Measurements from ENCODE around the gene MINDY1.

MINDY1 gene

GRCh38 chr1:151009206-151009587, 2.5 kb upstream of the MINDY1 start:
- WGBS, 2 donors (ENCODE audit: extremely low coverage in 2 of 2, insufficient read length in 2 of 2, insufficient replicate concordance in 1 of 2): no CpG with 5 or more reads among the region's 3 CpGs
- Histone ChIP-seq H3K4ac (ENCODE audit: low read length) (no peak overlapping the region), H3K27me3 (ENCODE audit: control insufficient read depth in 3 of 3, insufficient read depth in 3 of 3, low read depth in 1 of 3, low read length in 3 of 3) (no peaks in the 10 kb centered on the region), H3K4me2 (ENCODE audit: insufficient read depth, low read length, poor library complexity, severe bottlenecking) (peak overlapping the region; percentile 77), H3K9ac (ENCODE audit: low read depth, low read length, poor library complexity) (no peak overlapping the region), H2BK12ac (ENCODE audit: low read length) (no peak overlapping the region), H4K91ac (ENCODE audit: low read depth, low read length, poor library complexity) (no peak overlapping the region), H2BK120ac (ENCODE audit: low read depth, low read length) (no peak overlapping the region), H2BK15ac (ENCODE audit: low read length) (no peak overlapping the region), H3K23ac (ENCODE audit: low read depth, low read length, poor library complexity) (no peak overlapping the region), H3K36me3 (replicated peaks in 1 of 2; ENCODE audit: control insufficient read depth in 2 of 2, insufficient read depth in 2 of 2, low read length in 2 of 2) (no peaks in the 10 kb centered on the region), H3K27ac (replicated peaks; ENCODE audit: low read length) (no peak overlapping the region), H2BK5ac (ENCODE audit: low read length) (no peak overlapping the region), H3K14ac (ENCODE audit: low read length) (no peak overlapping the region), H2AFZ (ENCODE audit: low read length) (peak overlapping the region; percentile 92), H3K4me1 (ENCODE audit: control insufficient read depth in 2 of 2, insufficient read depth in 1 of 2, low read depth in 1 of 2, low read length in 2 of 2) (peaks cover 12 to 16% of the 10 kb centered on the region in 2 donors), H2AK5ac (ENCODE audit: low read depth, low read length) (no peak overlapping the region), H3K18ac (ENCODE audit: low read length) (no peak overlapping the region), H3K4me3 (ENCODE audit: low read length in 2 of 2) (peak overlapping the region; percentile 84 to 90), H4K8ac (ENCODE audit: low read depth, low read length) (no peak overlapping the region), H3K79me1 (ENCODE audit: low read depth, low read length) (peaks cover 4% of the 10 kb centered on the region), H3K9me3 (replicated peaks in 1 of 2; ENCODE audit: control insufficient read depth in 2 of 2, insufficient read depth in 1 of 2, low read depth in 1 of 2, low read length in 2 of 2) (no peaks in the 10 kb centered on the region)
- no peak for DNase-seq (ENCODE audit: low spot score)

GRCh38 chr1:151008244-151009205, 1.8 kb upstream of the MINDY1 start, which contains the start of gene PRUNE1:
PRUNE1 (plus strand) TSS chr1:151008449; CDS start chr1:151008633, 184 bp downstream.
- peak; percentile 92 for DNase-seq (ENCODE audit: low spot score)
- H2BK12ac ChIP-seq (ENCODE audit: low read length): no peak within 1 kb of the TSS
- peak within 1 kb of the TSS; percentile 5 for H3K23ac ChIP-seq (ENCODE audit: low read depth, low read length, poor library complexity)
- no peaks in the 10 kb centered on the region for H3K27me3 ChIP-seq (ENCODE audit: control insufficient read depth in 3 of 3, insufficient read depth in 3 of 3, low read depth in 1 of 3, low read length in 3 of 3)
- H4K8ac ChIP-seq (ENCODE audit: low read depth, low read length): no peak within 1 kb of the TSS
- no peaks in the 10 kb centered on the region for H3K36me3 ChIP-seq (replicated peaks in 1 of 2; ENCODE audit: control insufficient read depth in 2 of 2, insufficient read depth in 2 of 2, low read length in 2 of 2)
- H3K9me3 ChIP-seq (replicated peaks in 1 of 2; ENCODE audit: control insufficient read depth in 2 of 2, insufficient read depth in 1 of 2, low read depth in 1 of 2, low read length in 2 of 2): no peaks in the 10 kb centered on the region
- WGBS, 2 donors (ENCODE audit: extremely low coverage in 2 of 2, insufficient read length in 2 of 2, insufficient replicate concordance in 1 of 2): no CpG with 5 or more reads among the region's 69 CpGs
- H3K18ac ChIP-seq (ENCODE audit: low read length): peak within 1 kb of the TSS; percentile 49
- H2BK15ac ChIP-seq (ENCODE audit: low read length): no peak within 1 kb of the TSS
- no peak within 1 kb of the TSS for H2BK5ac ChIP-seq (ENCODE audit: low read length)
- peak within 1 kb of the TSS; percentile 84 to 90 for H3K4me3 ChIP-seq (ENCODE audit: low read length in 2 of 2)
- H2BK120ac ChIP-seq (ENCODE audit: low read depth, low read length): peak within 1 kb of the TSS; percentile 21
- peaks cover 3% of the 10 kb centered on the region for H3K79me1 ChIP-seq (ENCODE audit: low read depth, low read length)
- peak within 1 kb of the TSS; percentile 92 for H2AFZ ChIP-seq (ENCODE audit: low read length)
- no peak within 1 kb of the TSS for H3K27ac ChIP-seq (replicated peaks; ENCODE audit: low read length)
- H3K4ac ChIP-seq (ENCODE audit: low read length): peak within 1 kb of the TSS; percentile 28
- H2AK5ac ChIP-seq (ENCODE audit: low read depth, low read length): peak within 1 kb of the TSS; percentile 16
- H3K4me1 ChIP-seq (ENCODE audit: control insufficient read depth in 2 of 2, insufficient read depth in 1 of 2, low read depth in 1 of 2, low read length in 2 of 2): peaks cover 12 to 16% of the 10 kb centered on the region in 2 donors
- peak within 1 kb of the TSS; percentile 99 for H3K9ac ChIP-seq (ENCODE audit: low read depth, low read length, poor library complexity)
- no peak within 1 kb of the TSS for H4K91ac ChIP-seq (ENCODE audit: low read depth, low read length, poor library complexity)
- peak within 1 kb of the TSS; percentile 89 for H3K14ac ChIP-seq (ENCODE audit: low read length)
- H3K4me2 ChIP-seq (ENCODE audit: insufficient read depth, low read length, poor library complexity, severe bottlenecking): peak within 1 kb of the TSS; percentile 77

- Histone ChIP-seq H2BK5ac (ENCODE audit: low read length) (no peak overlapping the region), H3K4me3 (ENCODE audit: low read length in 2 of 2) (peak overlapping the region in 1 of 2 donors; percentile 90), H3K14ac (ENCODE audit: low read length) (no peak overlapping the region), H3K27ac (replicated peaks; ENCODE audit: low read length) (no peak overlapping the region), H3K23ac (ENCODE audit: low read depth, low read length, poor library complexity) (no peak overlapping the region), H3K4ac (ENCODE audit: low read length) (no peak overlapping the region), H2AK5ac (ENCODE audit: low read depth, low read length) (no peak overlapping the region), H2BK15ac (ENCODE audit: low read length) (no peak overlapping the region), H3K18ac (ENCODE audit: low read length) (no peak overlapping the region), H4K8ac (ENCODE audit: low read depth, low read length) (no peak overlapping the region), H3K27me3 (ENCODE audit: control insufficient read depth in 3 of 3, insufficient read depth in 3 of 3, low read depth in 1 of 3, low read length in 3 of 3) (no peaks in the 10 kb centered on the region), H3K79me1 (ENCODE audit: low read depth, low read length) (no peaks in the 10 kb centered on the region), H3K9me3 (replicated peaks in 1 of 2; ENCODE audit: control insufficient read depth in 2 of 2, insufficient read depth in 1 of 2, low read depth in 1 of 2, low read length in 2 of 2) (no peaks in the 10 kb centered on the region), H3K4me1 (ENCODE audit: control insufficient read depth in 2 of 2, insufficient read depth in 1 of 2, low read depth in 1 of 2, low read length in 2 of 2) (peaks cover 12 to 16% of the 10 kb centered on the region in 2 donors), H2BK120ac (ENCODE audit: low read depth, low read length) (no peak overlapping the region), H3K4me2 (ENCODE audit: insufficient read depth, low read length, poor library complexity, severe bottlenecking) (no peak overlapping the region), H3K36me3 (replicated peaks in 1 of 2; ENCODE audit: control insufficient read depth in 2 of 2, insufficient read depth in 2 of 2, low read length in 2 of 2) (no peaks in the 10 kb centered on the region), H4K91ac (ENCODE audit: low read depth, low read length, poor library complexity) (no peak overlapping the region), H2BK12ac (ENCODE audit: low read length) (no peak overlapping the region), H3K9ac (ENCODE audit: low read depth, low read length, poor library complexity) (no peak overlapping the region), H2AFZ (ENCODE audit: low read length) (peak overlapping the region; percentile 92)
- WGBS, 2 donors (ENCODE audit: extremely low coverage in 2 of 2, insufficient read length in 2 of 2, insufficient replicate concordance in 1 of 2): no CpG with 5 or more reads among the region's 4 CpGs
- DNase-seq (ENCODE audit: low spot score): peak; percentile 31
These were observed 1.1 kb upstream of the MINDY1 start for GRCh38 chr1:151007853-151008243.

- H3K27me3 ChIP-seq (ENCODE audit: control insufficient read depth in 3 of 3, insufficient read depth in 3 of 3, low read depth in 1 of 3, low read length in 3 of 3): no peaks in the 10 kb centered on the region
- peak overlapping the region; percentile 26 for H3K9ac ChIP-seq (ENCODE audit: low read depth, low read length, poor library complexity)
- no peak overlapping the region for H2AK5ac ChIP-seq (ENCODE audit: low read depth, low read length)
- peak overlapping the region in 1 of 2 donors; percentile 61 for H3K4me3 ChIP-seq (ENCODE audit: low read length in 2 of 2)
- WGBS, 2 donors (ENCODE audit: extremely low coverage in 2 of 2, insufficient read length in 2 of 2, insufficient replicate concordance in 1 of 2): no CpG with 5 or more reads among the region's 4 CpGs
- H3K36me3 ChIP-seq (replicated peaks in 1 of 2; ENCODE audit: control insufficient read depth in 2 of 2, insufficient read depth in 2 of 2, low read length in 2 of 2): peaks cover 0 to 6% of the 10 kb centered on the region in 2 donors
- H4K91ac ChIP-seq (ENCODE audit: low read depth, low read length, poor library complexity): no peak overlapping the region
- no peak overlapping the region for H4K8ac ChIP-seq (ENCODE audit: low read depth, low read length)
- H3K27ac ChIP-seq (replicated peaks; ENCODE audit: low read length): no peak overlapping the region
- no peaks in the 10 kb centered on the region for H3K79me1 ChIP-seq (ENCODE audit: low read depth, low read length)
- H3K18ac ChIP-seq (ENCODE audit: low read length): no peak overlapping the region
- peak overlapping the region; percentile 81 for H3K4me2 ChIP-seq (ENCODE audit: insufficient read depth, low read length, poor library complexity, severe bottlenecking)
- H2BK5ac ChIP-seq (ENCODE audit: low read length): no peak overlapping the region
- no peak overlapping the region for H2BK12ac ChIP-seq (ENCODE audit: low read length)
- no peaks in the 10 kb centered on the region for H3K9me3 ChIP-seq (replicated peaks in 1 of 2; ENCODE audit: control insufficient read depth in 2 of 2, insufficient read depth in 1 of 2, low read depth in 1 of 2, low read length in 2 of 2)
- H2AFZ ChIP-seq (ENCODE audit: low read length): peak overlapping the region; percentile 89
- H3K4ac ChIP-seq (ENCODE audit: low read length): no peak overlapping the region
- H3K23ac ChIP-seq (ENCODE audit: low read depth, low read length, poor library complexity): no peak overlapping the region
- peaks cover 12 to 16% of the 10 kb centered on the region in 2 donors for H3K4me1 ChIP-seq (ENCODE audit: control insufficient read depth in 2 of 2, insufficient read depth in 1 of 2, low read depth in 1 of 2, low read length in 2 of 2)
- no peak for DNase-seq (ENCODE audit: low spot score)
- no peak overlapping the region for H2BK15ac ChIP-seq (ENCODE audit: low read length)
- no peak overlapping the region for H3K14ac ChIP-seq (ENCODE audit: low read length)
- no peak overlapping the region for H2BK120ac ChIP-seq (ENCODE audit: low read depth, low read length)
These were observed 878 bp downstream of the MINDY1 start for GRCh38 chr1:151005729-151006319.
